ENCODE data around the gene UBE3D. TPM values are rescaled to one million over a fixed set of nuclear protein-coding genes. Genes with fewer than 3 reads are reported as not detected.

The UBE3D gene
- polyA plus RNA-seq, 2 of the 4 experiments (the other 2 are of a cell fraction), result 4.4 to 6.2 TPM

DNA sequence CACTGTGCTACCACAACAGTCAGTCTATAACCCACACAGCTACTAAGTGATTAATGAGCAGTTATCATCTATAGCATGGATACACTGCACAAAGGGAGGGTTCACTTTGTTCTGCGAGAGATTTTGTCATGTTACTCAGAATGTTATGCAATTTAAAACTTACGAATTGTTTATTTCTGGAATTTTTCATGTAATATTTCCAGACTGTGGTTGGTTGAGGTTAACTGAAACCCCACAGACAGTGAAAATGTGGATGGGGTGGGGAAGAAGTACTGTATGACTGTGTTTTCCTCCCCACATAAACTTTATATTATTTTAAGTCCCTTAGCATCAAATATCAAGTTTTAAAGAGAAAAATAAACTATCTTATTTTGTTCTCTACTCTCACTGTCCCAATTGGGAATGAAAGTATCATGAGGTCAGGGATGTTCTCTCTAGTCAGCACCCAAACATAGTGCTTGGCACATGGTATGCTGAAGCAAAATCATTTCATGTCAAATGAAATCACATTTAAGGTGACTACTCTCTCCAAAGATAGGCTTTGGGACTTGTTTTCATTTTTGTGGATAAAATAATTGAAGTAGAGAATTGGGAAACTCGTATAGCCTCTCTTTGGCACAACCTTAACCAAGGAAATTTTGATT lies 27.2 kb upstream of the UBE3D start:
- CTCF ChIA-PET, result interaction anchor here (1.3 kb wide), 1 partner anchor 26 kb away, joined by 4 read pairs; the partner anchor contains the start of gene DOP1A

DNA sequence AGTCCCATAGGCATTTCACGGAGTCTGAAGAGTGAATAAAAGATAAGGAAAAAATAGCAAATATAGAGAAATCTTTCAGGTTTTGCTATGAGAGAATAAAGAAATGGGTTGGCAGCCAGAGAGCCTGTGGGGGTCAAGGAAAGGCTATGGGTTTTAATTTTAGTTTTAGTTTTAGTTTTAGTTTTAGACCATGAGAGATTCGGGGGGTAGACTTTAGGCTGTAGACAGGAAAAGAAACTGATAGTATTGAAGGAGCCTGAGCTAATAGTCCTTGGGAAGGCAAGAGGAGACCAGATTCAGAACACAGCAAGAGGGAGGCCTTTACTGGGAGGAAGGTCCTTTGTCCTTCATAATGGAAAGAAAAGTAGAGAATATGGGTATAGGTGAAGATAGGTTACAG lies 21.1 kb upstream of the UBE3D start:
- WGBS (ENCODE audit: missing lambda C conversion rate), result 90% methylated on average over 2 of the region's 2 CpGs
- POLR2A ChIA-PET, result no interaction called here
- ATAC-seq, result no peak
- no peaks in the 10 kb centered on the region for H3K4me1 ChIP-seq
- H3K9me3 ChIP-seq, result no peaks in the 10 kb centered on the region
- H3K4me2 ChIP-seq, result no peak overlapping the region
- DNase-seq (ENCODE audit: low read depth in 1 of 2, low spot score in 1 of 2), result no peak
- FAIRE-seq, result no peak
- H3K27ac ChIP-seq, result no peak overlapping the region
- no peak overlapping the region for H3K4me3 ChIP-seq
- TF ChIP-seq ZNF302 (CRISPR knock-in tag; IDR thresholded peaks at IDR 0.05) (no peak), CHD4 (IDR thresholded peaks at IDR 0.05; ENCODE audit: borderline replicate concordance) (no peak), POLR2A (IDR thresholded peaks at IDR 0.05; ENCODE audit: low read length) (no peak), RCOR1 (IDR thresholded peaks at IDR 0.05; ENCODE audit: low read depth, low read length) (no peak), MAZ (IDR thresholded peaks at IDR 0.05; ENCODE audit: borderline replicate concordance, low read depth, low read length) (no peak), ZSCAN20 (CRISPR knock-in tag; IDR thresholded peaks at IDR 0.05) (no peak), CHD2 (IDR thresholded peaks at IDR 0.05; ENCODE audit: low read length, partially characterized antibody) (no peak), CBX2 (IDR thresholded peaks at IDR 0.05; ENCODE audit: borderline replicate concordance, low read depth) (no peak), KDM5A (IDR thresholded peaks at IDR 0.05) (no peak), NFE2L2 (conservative IDR thresholded peaks at IDR 0.05; ENCODE audit: low read length) (no peak), EHF (CRISPR knock-in tag; IDR thresholded peaks at IDR 0.05) (no peak), HOXB5 (CRISPR knock-in tag; IDR thresholded peaks at IDR 0.05) (no peak)
- TF ChIP-seq, protein P1, sequence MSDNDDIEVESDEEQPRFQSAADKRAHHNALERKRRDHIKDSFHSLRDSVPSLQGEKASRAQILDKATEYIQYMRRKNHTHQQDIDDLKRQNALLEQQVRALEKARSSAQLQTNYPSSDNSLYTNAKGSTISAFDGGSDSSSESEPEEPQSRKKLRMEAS (IDR thresholded peaks at IDR 0.05), result no peak
- CTCF ChIA-PET, result interaction anchor here (0.8 kb wide), 1 partner anchor 19 kb away, joined by 4 read pairs; the partner anchor contains the start of gene DOP1A

More for the DNA sequence above, 27.2 kb upstream of the UBE3D start:
- Histone ChIP-seq H3K4me1 (no peaks in the 10 kb centered on the region), H3K27ac (no peak overlapping the region), H3K4me2 (no peak overlapping the region), H3K9me3 (no peaks in the 10 kb centered on the region), H3K4me3 (no peak overlapping the region)
- 72% methylated on average over 3 of the region's 3 CpGs for WGBS (ENCODE audit: missing lambda C conversion rate)
- ATAC-seq (no peak), DNase-seq (ENCODE audit: low read depth in 1 of 2, low spot score in 1 of 2) (no peak), FAIRE-seq (no peak)
- TF ChIP-seq SREBF2 (IDR thresholded peaks at IDR 0.05), result no peak
- TF ChIP-seq MAFK (IDR thresholded peaks at IDR 0.05; ENCODE audit: partially characterized antibody), result no peak
- no peak for TF ChIP-seq SMC3 (IDR thresholded peaks at IDR 0.05)
- TF ChIP-seq, protein P2, sequence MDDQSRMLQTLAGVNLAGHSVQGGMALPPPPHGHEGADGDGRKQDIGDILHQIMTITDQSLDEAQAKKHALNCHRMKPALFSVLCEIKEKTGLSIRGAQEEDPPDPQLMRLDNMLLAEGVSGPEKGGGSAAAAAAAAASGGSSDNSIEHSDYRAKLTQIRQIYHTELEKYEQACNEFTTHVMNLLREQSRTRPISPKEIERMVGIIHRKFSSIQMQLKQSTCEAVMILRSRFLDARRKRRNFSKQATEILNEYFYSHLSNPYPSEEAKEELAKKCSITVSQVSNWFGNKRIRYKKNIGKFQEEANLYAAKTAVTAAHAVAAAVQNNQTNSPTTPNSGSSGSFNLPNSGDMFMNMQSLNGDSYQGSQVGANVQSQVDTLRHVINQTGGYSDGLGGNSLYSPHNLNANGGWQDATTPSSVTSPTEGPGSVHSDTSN (IDR thresholded peaks at IDR 0.05), result no peak
- no peak for TF ChIP-seq RAD21 (conservative IDR thresholded peaks at IDR 0.05 in 1 of 2, IDR thresholded peaks at IDR 0.05 in 1 of 2)
- TF ChIP-seq JUN (IDR thresholded peaks at IDR 0.05), result no peak
- TF ChIP-seq RNF2 (IDR thresholded peaks at IDR 0.05; ENCODE audit: borderline replicate concordance, low read depth), result no peak
- no peak for TF ChIP-seq KDM5A (IDR thresholded peaks at IDR 0.05)
- no peak for TF ChIP-seq CBX8 (IDR thresholded peaks at IDR 0.05)
- TF ChIP-seq NFE2L2 (conservative IDR thresholded peaks at IDR 0.05; ENCODE audit: low read length), result no peak
- TF ChIP-seq EHF (CRISPR knock-in tag; IDR thresholded peaks at IDR 0.05), result no peak
- POLR2A ChIA-PET, result no interaction called here

DNA sequence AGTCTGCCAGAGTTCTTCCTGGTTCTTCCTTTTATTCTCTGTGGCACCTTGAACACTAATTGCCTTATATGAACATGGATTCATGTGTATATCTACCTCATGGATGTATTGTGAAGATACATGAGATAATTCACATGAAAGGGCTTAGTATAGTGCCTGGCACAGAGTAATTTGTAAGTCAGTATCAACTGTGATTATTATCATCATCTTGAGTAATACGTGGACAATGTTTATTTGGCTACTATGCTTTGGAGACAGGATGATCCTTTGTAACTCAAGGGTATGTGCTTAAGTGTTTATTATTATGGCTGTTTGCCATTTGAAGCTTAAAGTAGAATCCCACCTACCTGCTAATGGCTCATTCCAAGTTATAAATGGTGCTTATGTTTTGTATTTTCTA lies 17.8 kb upstream of the UBE3D start:
- FAIRE-seq (no peak), DNase-seq (ENCODE audit: low read depth in 1 of 2, low spot score in 1 of 2) (no peak), ATAC-seq (no peak)
- TF ChIP-seq TP53 (CRISPR knock-in tag; IDR thresholded peaks at IDR 0.05), result no peak
- TF ChIP-seq HEYL (CRISPR knock-in tag; IDR thresholded peaks at IDR 0.05), result no peak
- no peak for TF ChIP-seq ZC3H11A (IDR thresholded peaks at IDR 0.05)
- TF ChIP-seq HOXB13 (CRISPR knock-in tag; IDR thresholded peaks at IDR 0.05; ENCODE audit: low read depth), result no peak
- no peak for TF ChIP-seq SMC3 (IDR thresholded peaks at IDR 0.05)
- TF ChIP-seq PHF8 (IDR thresholded peaks at IDR 0.05; ENCODE audit: borderline replicate concordance, low read depth), result no peak
- Histone ChIP-seq H3K9me3 (no peaks in the 10 kb centered on the region), H3K4me3 (no peak overlapping the region), H3K4me2 (no peak overlapping the region), H3K27ac (no peak overlapping the region), H3K4me1 (no peaks in the 10 kb centered on the region)
- CTCF ChIA-PET, result interaction anchor here (0.8 to 1.9 kb wide), 2 partner anchors 14 to 16 kb away, joined by 3 to 4 read pairs; partner anchors contain the start of gene DOP1A
- POLR2A ChIA-PET, result no interaction called here
- WGBS (ENCODE audit: missing lambda C conversion rate), result 70% methylated on average over 1 of the region's 1 CpG

Data from A549 (cell line).